HEK293 (cell line): ENCODE data around the gene SLC25A19.

Experiments used
- BCL11A ChIP-seq: fragments of 450-650 bp; formaldehyde crosslinking; IDR thresholded peaks from 2 replicates; pipeline ENCODE4 v1.5.1; 2016; ENCODE audit warnings: low read depth, missing biosample characterization, missing genetic modification characterization
- CTCF ChIP-seq: fragments of 450-650 bp; formaldehyde crosslinking; IDR thresholded peaks from 2 replicates; pipeline ENCODE4 v1.5.1; 2016; ENCODE audit warnings: missing biosample characterization, missing genetic modification characterization
- PBX3 ChIP-seq: sonication (generic); formaldehyde crosslinking; IDR thresholded peaks from 2 replicates; pipeline ENCODE4 v1.8.1; 2022; ENCODE audit warnings: mild to moderate bottlenecking, moderate library complexity, missing genetic modification reagents
- ZFP41 ChIP-seq: fragments of 450-650 bp; formaldehyde crosslinking; IDR thresholded peaks from 2 replicates; pipeline ENCODE4 v1.5.1; 2016; ENCODE audit warnings: missing biosample characterization, missing genetic modification characterization, borderline replicate concordance
- ZNF138 ChIP-seq: fragments of 450-650 bp; formaldehyde crosslinking; IDR thresholded peaks from 2 replicates; pipeline ENCODE4 v1.5.1; 2016; ENCODE audit warnings: missing biosample characterization, missing genetic modification characterization, borderline replicate concordance
- ZNF266 ChIP-seq: fragments of 450-650 bp; formaldehyde crosslinking; IDR thresholded peaks from 2 replicates; pipeline ENCODE4 v1.5.1; 2016; ENCODE audit warnings: missing biosample characterization, missing genetic modification characterization, low read depth
- ZNF274 ChIP-seq, 2 experiments: fragments of 200-500 bp in 1 of 2; fragments of 450-650 bp in 1 of 2; sonication (Bioruptor generic) in 1 of 2; formaldehyde crosslinking in 1 of 2; IDR thresholded peaks; 2 replicates each; pipeline versions ENCODE4 v1.5.1 to v1.6.1; 2014 to 2016; ENCODE audit warnings: borderline replicate concordance in 1 of 2, inconsistent platforms in 1 of 2, low read length in 1 of 2, missing biosample characterization in 1 of 2, missing genetic modification characterization in 1 of 2
- ZNF391 ChIP-seq: fragments of 450-650 bp; formaldehyde crosslinking; IDR thresholded peaks from 2 replicates; pipeline ENCODE4 v1.5.1; 2016; ENCODE audit warnings: low read depth, missing biosample characterization, missing genetic modification characterization, borderline replicate concordance
- ZNF510 ChIP-seq: fragments of 450-650 bp; formaldehyde crosslinking; IDR thresholded peaks from 2 replicates; pipeline ENCODE4 v1.5.1; 2018; ENCODE audit warnings: mild to moderate bottlenecking, missing genetic modification characterization, missing biosample characterization; ENCODE audit not compliant: insufficient replicate concordance
- TF ChIP-seq, protein P1 (sequence below): fragments of 450-650 bp; formaldehyde crosslinking; optimal IDR thresholded peaks from 2 replicates; pipeline ENCODE3; 2016; ENCODE audit warnings: missing biosample characterization, mild to moderate bottlenecking, missing genetic modification characterization
- TF ChIP-seq, protein P2 (sequence below): fragments of 450-650 bp; formaldehyde crosslinking; IDR thresholded peaks from 2 replicates; pipeline ENCODE4 v1.5.1; 2016; ENCODE audit warnings: missing biosample characterization, missing genetic modification characterization
- TF ChIP-seq, protein P3 (sequence below): fragments of 450-650 bp; formaldehyde crosslinking; IDR thresholded peaks from 2 replicates; pipeline ENCODE4 v1.5.1; 2016; ENCODE audit warnings: missing biosample characterization, missing genetic modification characterization

DNA sequence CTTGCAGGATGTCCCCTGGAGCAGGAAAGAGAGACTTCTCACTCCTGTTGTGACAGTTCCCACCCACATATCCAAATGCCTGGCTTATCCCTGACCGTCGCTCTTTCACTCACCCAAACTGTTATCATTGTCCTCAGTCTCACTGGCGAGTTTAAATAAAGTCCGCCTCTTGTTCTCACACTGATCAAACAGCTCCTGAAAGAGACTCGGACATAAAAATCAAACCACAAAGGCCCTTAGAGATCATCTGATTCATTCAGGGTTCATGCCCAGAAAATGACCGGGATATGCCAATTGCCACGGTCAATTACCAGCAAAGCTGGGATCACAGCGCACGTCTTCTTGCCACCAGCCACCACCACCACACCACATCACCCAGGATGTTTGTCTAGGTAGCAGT lies 47.7 kb downstream of the SLC25A19 start:
- TF ChIP-seq ZNF138 (no peak), ZNF274 (IDR thresholded peaks at IDR 0.05; ENCODE audit: low read length) (no peak), ZNF274 (tag by site-specific recombination; IDR thresholded peaks at IDR 0.05; ENCODE audit: borderline replicate concordance) (no peak), ZNF266 (no peak), PBX3 (CRISPR knock-in tag) (no peak), CTCF (tag by site-specific recombination) (no peak), BCL11A (no peak), ZNF391 (no peak), ZFP41 (tag by site-specific recombination) (no peak), ZNF510 (no peak)
- TF ChIP-seq, protein P1, sequence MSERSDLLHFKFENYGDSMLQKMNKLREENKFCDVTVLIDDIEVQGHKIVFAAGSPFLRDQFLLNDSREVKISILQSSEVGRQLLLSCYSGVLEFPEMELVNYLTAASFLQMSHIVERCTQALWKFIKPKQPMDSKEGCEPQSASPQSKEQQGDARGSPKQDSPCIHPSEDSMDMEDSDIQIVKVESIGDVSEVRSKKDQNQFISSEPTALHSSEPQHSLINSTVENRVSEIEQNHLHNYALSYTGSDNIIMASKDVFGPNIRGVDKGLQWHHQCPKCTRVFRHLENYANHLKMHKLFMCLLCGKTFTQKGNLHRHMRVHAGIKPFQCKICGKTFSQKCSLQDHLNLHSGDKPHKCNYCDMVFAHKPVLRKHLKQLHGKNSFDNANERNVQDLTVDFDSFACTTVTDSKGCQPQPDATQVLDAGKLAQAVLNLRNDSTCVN, result no peak
- TF ChIP-seq, protein P2, sequence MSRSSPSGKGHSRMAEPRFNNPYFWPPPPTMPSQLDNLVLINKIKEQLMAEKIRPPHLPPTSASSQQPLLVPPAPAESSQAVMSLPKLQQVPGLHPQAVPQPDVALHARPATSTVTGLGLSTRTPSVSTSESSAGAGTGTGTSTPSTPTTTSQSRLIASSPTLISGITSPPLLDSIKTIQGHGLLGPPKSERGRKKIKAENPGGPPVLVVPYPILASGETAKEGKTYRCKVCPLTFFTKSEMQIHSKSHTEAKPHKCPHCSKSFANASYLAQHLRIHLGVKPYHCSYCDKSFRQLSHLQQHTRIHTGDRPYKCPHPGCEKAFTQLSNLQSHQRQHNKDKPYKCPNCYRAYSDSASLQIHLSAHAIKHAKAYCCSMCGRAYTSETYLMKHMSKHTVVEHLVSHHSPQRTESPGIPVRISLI (tag by site-specific recombination), result no peak
- TF ChIP-seq, protein P3, sequence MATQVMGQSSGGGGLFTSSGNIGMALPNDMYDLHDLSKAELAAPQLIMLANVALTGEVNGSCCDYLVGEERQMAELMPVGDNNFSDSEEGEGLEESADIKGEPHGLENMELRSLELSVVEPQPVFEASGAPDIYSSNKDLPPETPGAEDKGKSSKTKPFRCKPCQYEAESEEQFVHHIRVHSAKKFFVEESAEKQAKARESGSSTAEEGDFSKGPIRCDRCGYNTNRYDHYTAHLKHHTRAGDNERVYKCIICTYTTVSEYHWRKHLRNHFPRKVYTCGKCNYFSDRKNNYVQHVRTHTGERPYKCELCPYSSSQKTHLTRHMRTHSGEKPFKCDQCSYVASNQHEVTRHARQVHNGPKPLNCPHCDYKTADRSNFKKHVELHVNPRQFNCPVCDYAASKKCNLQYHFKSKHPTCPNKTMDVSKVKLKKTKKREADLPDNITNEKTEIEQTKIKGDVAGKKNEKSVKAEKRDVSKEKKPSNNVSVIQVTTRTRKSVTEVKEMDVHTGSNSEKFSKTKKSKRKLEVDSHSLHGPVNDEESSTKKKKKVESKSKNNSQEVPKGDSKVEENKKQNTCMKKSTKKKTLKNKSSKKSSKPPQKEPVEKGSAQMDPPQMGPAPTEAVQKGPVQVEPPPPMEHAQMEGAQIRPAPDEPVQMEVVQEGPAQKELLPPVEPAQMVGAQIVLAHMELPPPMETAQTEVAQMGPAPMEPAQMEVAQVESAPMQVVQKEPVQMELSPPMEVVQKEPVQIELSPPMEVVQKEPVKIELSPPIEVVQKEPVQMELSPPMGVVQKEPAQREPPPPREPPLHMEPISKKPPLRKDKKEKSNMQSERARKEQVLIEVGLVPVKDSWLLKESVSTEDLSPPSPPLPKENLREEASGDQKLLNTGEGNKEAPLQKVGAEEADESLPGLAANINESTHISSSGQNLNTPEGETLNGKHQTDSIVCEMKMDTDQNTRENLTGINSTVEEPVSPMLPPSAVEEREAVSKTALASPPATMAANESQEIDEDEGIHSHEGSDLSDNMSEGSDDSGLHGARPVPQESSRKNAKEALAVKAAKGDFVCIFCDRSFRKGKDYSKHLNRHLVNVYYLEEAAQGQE, result no peak
